ENCODE results near the gene FHIT. TPM values are rescaled to one million over a fixed set of nuclear protein-coding genes. Genes with fewer than 3 reads are reported as not detected.

The FHIT gene
- total and polyA plus RNA-seq, 10 of the 15 experiments (the other 5 are each of a cell fraction or from before 2014, with no cell fraction given): 4.2 to 14.9 (median 9.4) TPM

DNA sequence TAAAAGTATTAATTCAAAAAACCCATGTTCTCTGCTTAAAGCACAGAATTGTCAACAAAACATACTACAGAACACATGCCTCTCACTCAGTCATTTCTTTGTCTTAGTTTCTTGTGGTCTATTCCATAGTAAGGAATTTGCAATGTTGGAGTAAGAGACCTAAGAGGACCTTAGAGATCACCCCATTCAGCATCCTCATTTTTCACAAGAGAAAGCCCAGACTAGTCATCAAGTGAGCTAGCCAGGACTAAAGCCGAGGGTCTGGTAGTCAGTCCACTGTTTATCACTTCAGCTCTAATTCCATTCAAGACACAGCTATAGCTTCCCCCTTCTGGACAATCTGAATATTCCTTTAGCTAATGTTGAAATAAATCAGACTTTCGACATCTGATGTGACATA, 601.1 kb downstream of the FHIT start:
- SMC1A ChIA-PET (ENCODE audit: uncharacterized antibody, unreplicated experiment): interaction anchor here (1.0 kb wide), 1 partner anchor 9 kb away, joined by 3 read pairs; no protein-coding TSS in a partner anchor
- intact Hi-C loops (cut with micrococcal nuclease; ENCODE audit: unreplicated experiment): loop anchor here (5.0 to 10.0 kb wide), 2 partner anchors 93 to 605 kb away; partner anchors contain the start of gene FHIT
- POLR2A ChIA-PET: no interaction called here
- CTCF ChIA-PET: no interaction called here
- H3K27ac ChIP-seq (ENCODE audit: control insufficient read depth, insufficient read depth): no peak overlapping the region
- TF ChIP-seq, protein P1, sequence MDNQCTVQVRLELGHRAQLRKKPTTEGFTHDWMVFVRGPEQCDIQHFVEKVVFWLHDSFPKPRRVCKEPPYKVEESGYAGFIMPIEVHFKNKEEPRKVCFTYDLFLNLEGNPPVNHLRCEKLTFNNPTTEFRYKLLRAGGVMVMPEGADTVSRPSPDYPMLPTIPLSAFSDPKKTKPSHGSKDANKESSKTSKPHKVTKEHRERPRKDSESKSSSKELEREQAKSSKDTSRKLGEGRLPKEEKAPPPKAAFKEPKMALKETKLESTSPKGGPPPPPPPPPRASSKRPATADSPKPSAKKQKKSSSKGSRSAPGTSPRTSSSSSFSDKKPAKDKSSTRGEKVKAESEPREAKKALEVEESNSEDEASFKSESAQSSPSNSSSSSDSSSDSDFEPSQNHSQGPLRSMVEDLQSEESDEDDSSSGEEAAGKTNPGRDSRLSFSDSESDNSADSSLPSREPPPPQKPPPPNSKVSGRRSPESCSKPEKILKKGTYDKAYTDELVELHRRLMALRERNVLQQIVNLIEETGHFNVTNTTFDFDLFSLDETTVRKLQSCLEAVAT (IDR thresholded peaks at IDR 0.05): no peak
- no peaks in the 10 kb centered on the region for H3K4me1 ChIP-seq (ENCODE audit: control insufficient read depth, insufficient read depth, low read length)
- WGBS (ENCODE audit: insufficient coverage, insufficient replicate concordance, low lambda C conversion rate, missing lambda C conversion rate): 69% methylated on average over 2 of the region's 2 CpGs
- H4K20me1 ChIP-seq (ENCODE audit: control insufficient read depth, insufficient read depth): no peaks in the 10 kb centered on the region
- BruUV-seq (replicated peaks): no TSS peak
- no peaks in the 10 kb centered on the region for H3K9me3 ChIP-seq (replicated peaks; ENCODE audit: control insufficient read depth, insufficient read depth, low read length)
- no peaks in the 10 kb centered on the region for H3K27me3 ChIP-seq (replicated peaks in 1 of 2; ENCODE audit: control insufficient read depth in 2 of 2, insufficient read depth in 2 of 2, low read length in 1 of 2)
- H2AFZ ChIP-seq (ENCODE audit: control insufficient read depth, low read depth, low read length): no peak overlapping the region
- H3K4me3 ChIP-seq: no peak overlapping the region
- DNase-seq (ENCODE audit: low read depth, low spot score): no peak
- no peaks in the 10 kb centered on the region for H3K36me3 ChIP-seq (ENCODE audit: control insufficient read depth in 2 of 2, insufficient read depth in 2 of 2, low read length in 1 of 2)
- no peak overlapping the region for H3K9ac ChIP-seq (ENCODE audit: control insufficient read depth, insufficient read depth, low read length)
- no peak for FAIRE-seq
- RAD21 ChIA-PET (ENCODE audit: unreplicated experiment): no interaction called here
- no peak for ATAC-seq
- H3K4me2 ChIP-seq (ENCODE audit: control insufficient read depth, insufficient read depth): no peak overlapping the region
- H3K79me2 ChIP-seq (ENCODE audit: control insufficient read depth, insufficient read depth, low read length): no peaks in the 10 kb centered on the region
- in situ Hi-C loops (cut with MboI): no loop called here

DNA sequence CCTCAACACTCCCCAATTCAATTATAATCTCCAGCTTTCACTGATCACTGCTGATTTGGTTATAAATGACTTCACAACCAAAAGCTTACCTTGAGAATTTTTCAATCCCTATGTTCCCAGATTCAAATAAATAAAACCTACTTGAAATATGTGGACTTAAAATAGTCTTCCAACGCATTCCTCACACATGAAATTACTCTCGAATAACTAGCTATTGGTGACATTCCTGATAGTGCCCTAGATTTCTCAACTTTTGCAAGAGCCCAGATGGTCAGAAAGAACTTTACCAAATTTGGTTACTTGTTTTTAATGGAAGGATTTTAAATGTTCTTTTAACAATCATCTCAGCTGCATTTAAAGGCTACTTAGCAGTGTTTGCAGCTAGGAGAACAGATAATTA, 605.5 kb downstream of the FHIT start:
- BruUV-seq (replicated peaks): no TSS peak
- ChIA-PET RAD21 (ENCODE audit: unreplicated experiment) (no interaction called here), SMC1A (ENCODE audit: uncharacterized antibody, unreplicated experiment) (no interaction called here), POLR2A (no interaction called here), CTCF (interaction anchor here (0.5 kb wide), 1 partner anchor 14 kb away, joined by 3 read pairs; no protein-coding TSS in a partner anchor)
- WGBS (ENCODE audit: insufficient coverage, insufficient replicate concordance, low lambda C conversion rate, missing lambda C conversion rate): 88% methylated on average over 2 of the region's 2 CpGs
- DNase-seq (ENCODE audit: low read depth, low spot score): no peak
- no peak overlapping the region for H2AFZ ChIP-seq (ENCODE audit: control insufficient read depth, low read depth, low read length)
- H3K36me3 ChIP-seq (ENCODE audit: control insufficient read depth in 2 of 2, insufficient read depth in 2 of 2, low read length in 1 of 2): no peaks in the 10 kb centered on the region
- no peaks in the 10 kb centered on the region for H3K79me2 ChIP-seq (ENCODE audit: control insufficient read depth, insufficient read depth, low read length)
- H3K4me3 ChIP-seq: no peak overlapping the region
- no peak overlapping the region for H3K9ac ChIP-seq (ENCODE audit: control insufficient read depth, insufficient read depth, low read length)
- TF ChIP-seq RAD51 (IDR thresholded peaks at IDR 0.05) (no peak), ZNF217 (IDR thresholded peaks at IDR 0.05) (no peak), TCF7 (IDR thresholded peaks at IDR 0.05; ENCODE audit: borderline replicate concordance) (no peak), DPF2 (IDR thresholded peaks at IDR 0.05) (no peak), YY1 (IDR thresholded peaks at IDR 0.05; ENCODE audit: low read depth, low read length) (no peak), SMC3 (IDR thresholded peaks at IDR 0.05; ENCODE audit: borderline replicate concordance, low read length) (no peak), ATF7 (IDR thresholded peaks at IDR 0.05; ENCODE audit: low read depth) (no peak), SMAD1 (IDR thresholded peaks at IDR 0.05; ENCODE audit: low read depth, partially characterized antibody) (no peak), SUPT20H (IDR thresholded peaks at IDR 0.05; ENCODE audit: borderline replicate concordance, control insufficient read depth, low read depth, low read length) (no peak), ZBTB33 (IDR thresholded peaks at IDR 0.05) (no peak), RB1 (IDR thresholded peaks at IDR 0.05; ENCODE audit: borderline replicate concordance) (no peak), FOXK2 (IDR thresholded peaks at IDR 0.05) (no peak)
- TF ChIP-seq, protein P2, sequence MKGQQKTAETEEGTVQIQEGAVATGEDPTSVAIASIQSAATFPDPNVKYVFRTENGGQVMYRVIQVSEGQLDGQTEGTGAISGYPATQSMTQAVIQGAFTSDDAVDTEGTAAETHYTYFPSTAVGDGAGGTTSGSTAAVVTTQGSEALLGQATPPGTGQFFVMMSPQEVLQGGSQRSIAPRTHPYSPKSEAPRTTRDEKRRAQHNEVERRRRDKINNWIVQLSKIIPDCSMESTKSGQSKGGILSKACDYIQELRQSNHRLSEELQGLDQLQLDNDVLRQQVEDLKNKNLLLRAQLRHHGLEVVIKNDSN (IDR thresholded peaks at IDR 0.05; ENCODE audit: borderline replicate concordance, extremely low read length, insufficient read depth, low read depth, low read length): no peak
- FAIRE-seq: no peak
- no peaks in the 10 kb centered on the region for H3K27me3 ChIP-seq (replicated peaks in 1 of 2; ENCODE audit: control insufficient read depth in 2 of 2, insufficient read depth in 2 of 2, low read length in 1 of 2)
- intact Hi-C loops (cut with micrococcal nuclease; ENCODE audit: unreplicated experiment): no loop called here
- H3K27ac ChIP-seq (ENCODE audit: control insufficient read depth, insufficient read depth): no peak overlapping the region
- in situ Hi-C loops (cut with MboI): no loop called here
- ATAC-seq: no peak
- H4K20me1 ChIP-seq (ENCODE audit: control insufficient read depth, insufficient read depth): no peaks in the 10 kb centered on the region
- H3K4me1 ChIP-seq (ENCODE audit: control insufficient read depth, insufficient read depth, low read length): no peaks in the 10 kb centered on the region
- H3K4me2 ChIP-seq (ENCODE audit: control insufficient read depth, insufficient read depth): no peak overlapping the region
- no peaks in the 10 kb centered on the region for H3K9me3 ChIP-seq (replicated peaks; ENCODE audit: control insufficient read depth, insufficient read depth, low read length)
